ENCODE results near the gene RSPH1. TPM values are rescaled to one million over a fixed set of nuclear protein-coding genes. Genes with fewer than 3 reads are reported as not detected.

Gene RSPH1
- total and polyA plus RNA-seq, 2 of the 8 experiments (the other 6 are each of a cell fraction or from before 2014, with no cell fraction given): 0.24 TPM; not detected in 1

DNA sequence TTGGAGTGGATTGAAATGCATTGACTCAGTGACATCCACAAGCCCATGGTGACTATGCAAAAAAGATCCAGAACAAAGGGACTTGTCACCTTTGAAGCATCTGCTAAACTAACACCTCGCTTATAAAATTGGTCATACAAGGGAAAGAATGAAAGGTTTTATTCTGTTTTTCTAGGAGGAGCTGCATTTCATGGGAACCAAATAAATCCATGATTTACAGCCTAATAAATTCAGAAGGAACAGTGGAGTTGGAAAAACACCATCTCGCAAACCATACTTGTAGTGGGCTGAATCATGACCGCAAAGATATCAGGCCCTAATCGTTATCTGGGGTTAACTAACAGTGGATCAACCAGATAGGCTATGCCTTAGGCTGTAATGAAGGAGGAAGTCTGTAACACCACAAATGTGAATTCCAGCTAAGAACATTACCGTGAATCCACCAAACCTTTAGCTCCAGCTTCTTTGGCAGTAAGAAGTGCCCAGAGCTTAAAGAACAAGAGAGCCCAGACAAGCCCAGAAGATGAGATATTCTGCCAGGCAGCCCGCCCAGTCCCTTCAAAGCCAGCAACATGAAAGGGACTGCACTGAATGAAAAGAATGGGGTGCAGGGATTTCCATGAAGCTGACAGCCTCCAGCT lies 27.4 kb downstream of the RSPH1 start:
- no peaks in the 10 kb centered on the region; a peak in 1 of 7 replicates for H3K27me3 ChIP-seq (replicated peaks in 1 of 4; ENCODE audit: control insufficient read depth in 3 of 4, extremely low read depth in 1 of 4, insufficient read depth in 3 of 4, low read length in 3 of 4)
- peaks cover 0 to 5% (median under 1%) of the 10 kb centered on the region in 4 experiments; a peak in 4 of 7 replicates for H3K4me1 ChIP-seq (replicated peaks in 1 of 4; ENCODE audit: control insufficient read depth in 3 of 4, insufficient read depth in 4 of 4, low read length in 3 of 4)
- H4K91ac ChIP-seq (replicated peaks; ENCODE audit: insufficient read length, low read length): no peak overlapping the region
- no peak overlapping the region for H3K27ac ChIP-seq (ENCODE audit: low read depth, low read length)
- FAIRE-seq: no peak
- no peak overlapping the region for H2AFZ ChIP-seq (ENCODE audit: low read length)
- no peak overlapping the region for H2BK120ac ChIP-seq (replicated peaks; ENCODE audit: low read depth, low read length)
- H3K18ac ChIP-seq (ENCODE audit: extremely low read depth, low read length): no peak overlapping the region
- no peak overlapping the region for H2AK5ac ChIP-seq (ENCODE audit: low read depth, low read length)
- 83% methylated on average over 6 of the region's 6 CpGs; no CpG with 5 or more reads in 1 of the 2 experiments for WGBS, 2 experiments (ENCODE audit: extremely low coverage in 1 of 2, insufficient coverage in 1 of 2, insufficient read length in 1 of 2, insufficient replicate concordance in 2 of 2, low coverage in 1 of 2, low lambda C conversion rate in 2 of 2, missing lambda C conversion rate in 1 of 2)
- TF ChIP-seq SP2 (IDR thresholded peaks at IDR 0.05; ENCODE audit: low read length): no peak
- TF ChIP-seq ATF3 (IDR thresholded peaks at IDR 0.05; ENCODE audit: insufficient read depth, low read depth, low read length): no peak
- no peak for TF ChIP-seq HDAC6 (IDR thresholded peaks at IDR 0.05; ENCODE audit: low read depth, low read length)
- no peak for TF ChIP-seq CREB1 (IDR thresholded peaks at IDR 0.05)
- TF ChIP-seq SUZ12 (IDR thresholded peaks at IDR 0.05; ENCODE audit: low read length): no peak
- no peak for TF ChIP-seq E2F6 (IDR thresholded peaks at IDR 0.05)
- no peak for TF ChIP-seq GTF2F1 (IDR thresholded peaks at IDR 0.05; ENCODE audit: borderline replicate concordance, low read depth, low read length)
- H4K8ac ChIP-seq (ENCODE audit: extremely low read depth, insufficient read depth, low read length): no peak overlapping the region
- H3K4ac ChIP-seq (replicated peaks; ENCODE audit: insufficient read length, low read depth, low read length): no peak overlapping the region
- H2BK5ac ChIP-seq (ENCODE audit: low read depth, low read length): no peak overlapping the region
- no peak overlapping the region for H3K23ac ChIP-seq (ENCODE audit: insufficient read length)
- DNase-seq (ENCODE audit: low read depth in 1 of 2, low spot score in 2 of 2): no peak
- H3K4me3 ChIP-seq (ENCODE audit: extremely low read depth in 1 of 4, insufficient read depth in 2 of 4, low read depth in 3 of 4, low read length in 4 of 4): no peak overlapping the region
- no peak overlapping the region for H3K4me2 ChIP-seq (ENCODE audit: insufficient read depth in 1 of 2, low read depth in 2 of 2, low read length in 2 of 2)
- no peaks in the 10 kb centered on the region; the same call in none of the 2 replicates for H3K23me2 ChIP-seq (ENCODE audit: low read depth, low read length)
- H3K79me2 ChIP-seq (ENCODE audit: control insufficient read depth in 1 of 2, insufficient read depth in 2 of 2, low read length in 2 of 2): no peaks in the 10 kb centered on the region
- no peak overlapping the region for H2BK15ac ChIP-seq (ENCODE audit: low read length)
- POLR2A ChIA-PET (ENCODE audit: partially characterized antibody): interaction anchor here (1.9 kb wide), 1 partner anchor 8 kb away, joined by 4 read pairs; no protein-coding TSS in a partner anchor
- H3K9ac ChIP-seq (replicated peaks in 1 of 4; ENCODE audit: extremely low read depth in 1 of 4, low read depth in 3 of 4, low read length in 3 of 4): no peak overlapping the region
- H3K56ac ChIP-seq (replicated peaks; ENCODE audit: insufficient read length, low read depth, low read length): no peak overlapping the region
- H3K36me3 ChIP-seq (ENCODE audit: control insufficient read depth in 2 of 4, insufficient read depth in 4 of 4, low read length in 3 of 4): no peaks in the 10 kb centered on the region
- no peak overlapping the region for H3K14ac ChIP-seq (ENCODE audit: insufficient read length)
- CTCF ChIA-PET (ENCODE audit: partially characterized antibody): interaction anchor here (0.8 to 2.0 kb wide), 9 partner anchors 13 to 234 kb away, joined by 3 to 6 read pairs (median 3); partner anchors contain the start of gene SLC37A1
- H2BK20ac ChIP-seq (ENCODE audit: low read length): no peak overlapping the region
- no peaks in the 10 kb centered on the region; a peak in 1 of 4 replicates for H3K9me3 ChIP-seq (ENCODE audit: insufficient read depth in 2 of 2, low read depth in 1 of 2, low read length in 1 of 2)
- H2BK12ac ChIP-seq (ENCODE audit: low read depth, low read length): no peak overlapping the region
- H3K79me1 ChIP-seq (ENCODE audit: low read depth, low read length): no peaks in the 10 kb centered on the region
- H4K5ac ChIP-seq (ENCODE audit: insufficient read length, low read depth, low read length): no peak overlapping the region
- no peaks in the 10 kb centered on the region for H4K20me1 ChIP-seq (replicated peaks in 1 of 2; ENCODE audit: control insufficient read depth in 1 of 2, insufficient read depth in 2 of 2, low read length in 2 of 2)

Measured in H1 (cell line).